Stimulated activated CD4-positive, alpha-beta T cell treated with anti-CD3 and anti-CD28 coated beads, Interleukin-15, amount 100 ng/mL, for 48 hours (primary cell): ENCODE data around the gene ANXA2R.
"Not testable (repeated sequence)": the region's sequence is repeated elsewhere in the genome, so short reads cannot be mapped to it uniquely, and the experiment has no call there.

Experiments
- DNase-seq, 2 donors: peaks; one replicate each; pipeline ENCODE4 v3.0.0-alpha.2; 2020; ENCODE audit warnings: low read depth in 2 of 2

The ANXA2R gene

DNA sequence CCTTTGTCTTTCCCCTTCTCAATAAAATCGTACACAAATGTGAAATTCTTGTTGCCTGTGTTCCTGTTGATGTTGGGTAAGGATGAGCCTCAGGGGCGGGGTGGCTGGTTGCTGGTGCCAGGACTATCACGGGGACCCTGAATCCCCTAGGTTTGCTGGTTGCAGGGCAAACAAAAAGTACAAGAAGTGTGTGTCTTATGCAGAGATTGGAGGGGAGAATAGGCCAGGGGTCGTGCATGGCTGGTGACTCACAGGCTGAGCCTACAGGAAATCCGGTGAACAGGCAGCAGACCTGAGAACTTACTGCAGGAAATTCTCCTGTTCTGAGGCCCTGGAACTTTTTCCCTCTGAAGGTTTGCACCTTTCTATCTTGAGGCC is 5.5 kb downstream of the ANXA2R start:
- DNase-seq = no peak

DNA sequence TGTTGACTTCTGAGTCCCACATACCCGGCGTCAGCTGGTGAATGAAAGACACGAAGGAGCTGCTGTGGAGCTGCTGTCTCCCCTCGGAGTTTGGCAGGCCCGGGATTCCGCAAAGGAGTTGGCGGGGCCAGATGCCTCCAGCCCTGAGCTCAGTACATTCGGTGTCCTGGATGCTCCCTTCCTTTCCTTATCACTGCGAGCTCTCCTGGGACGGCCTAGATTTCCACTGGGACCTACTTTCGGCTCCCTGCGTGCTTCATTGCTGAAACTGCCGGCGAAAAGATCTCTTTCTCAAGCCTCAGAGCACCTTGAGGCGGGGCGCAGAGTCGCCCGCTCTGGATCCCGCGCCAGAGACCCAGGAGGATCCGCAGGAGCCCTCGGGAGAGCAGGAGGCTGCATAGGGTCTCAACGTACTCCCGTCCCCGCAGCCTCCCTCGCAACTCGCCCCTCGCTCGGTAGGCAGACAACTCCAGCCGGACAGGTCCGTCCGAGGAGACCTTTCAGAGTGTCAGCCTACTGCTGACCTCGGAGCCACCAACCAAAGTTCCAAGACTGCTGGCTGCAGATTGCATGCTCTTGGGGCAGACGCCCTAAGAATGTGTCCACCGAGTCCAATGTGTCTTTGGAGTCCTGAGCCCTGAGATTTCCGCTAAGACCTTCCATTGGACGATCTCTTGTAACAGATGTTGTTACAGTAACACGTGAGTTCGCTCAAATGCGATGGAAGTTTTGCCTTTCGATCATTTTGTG is 6.1 kb downstream of the ANXA2R start:
- DNase-seq = no peak

DNA sequence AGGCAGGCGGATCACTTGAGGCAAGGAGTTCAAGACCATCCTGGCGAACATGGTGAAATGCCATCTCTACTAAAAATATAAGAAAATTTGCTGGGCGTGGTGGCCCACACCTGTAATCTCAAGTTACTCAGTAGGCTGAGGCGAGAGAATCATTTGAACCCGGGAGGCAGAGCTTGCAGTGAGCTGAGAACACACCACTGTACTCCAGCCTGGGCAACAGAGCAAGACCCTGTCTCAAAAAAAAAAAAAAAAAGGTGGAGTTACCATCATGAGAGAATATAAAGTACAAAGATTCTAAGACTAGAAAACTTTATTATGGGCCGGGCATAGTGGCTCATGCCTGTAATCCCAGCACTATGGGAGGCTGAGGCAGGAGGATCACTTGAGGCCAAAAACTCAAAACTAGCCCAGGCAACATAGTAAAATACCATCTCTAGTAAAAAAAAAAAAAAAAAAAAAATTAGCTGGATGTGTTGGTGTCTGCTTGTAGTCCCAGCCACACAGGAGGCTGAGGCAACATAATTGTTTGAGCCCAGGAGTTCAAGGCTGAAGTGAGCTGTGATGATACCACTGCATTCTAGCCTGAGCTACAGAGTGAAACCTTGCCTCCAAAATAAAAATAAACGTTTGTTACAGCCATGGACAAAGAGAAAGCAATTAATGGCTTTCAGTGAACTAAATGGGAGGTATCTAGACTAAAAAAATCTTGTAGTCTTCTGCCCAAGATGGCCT is 12.9 kb downstream of the ANXA2R start:
- no peak for DNase-seq

DNA sequence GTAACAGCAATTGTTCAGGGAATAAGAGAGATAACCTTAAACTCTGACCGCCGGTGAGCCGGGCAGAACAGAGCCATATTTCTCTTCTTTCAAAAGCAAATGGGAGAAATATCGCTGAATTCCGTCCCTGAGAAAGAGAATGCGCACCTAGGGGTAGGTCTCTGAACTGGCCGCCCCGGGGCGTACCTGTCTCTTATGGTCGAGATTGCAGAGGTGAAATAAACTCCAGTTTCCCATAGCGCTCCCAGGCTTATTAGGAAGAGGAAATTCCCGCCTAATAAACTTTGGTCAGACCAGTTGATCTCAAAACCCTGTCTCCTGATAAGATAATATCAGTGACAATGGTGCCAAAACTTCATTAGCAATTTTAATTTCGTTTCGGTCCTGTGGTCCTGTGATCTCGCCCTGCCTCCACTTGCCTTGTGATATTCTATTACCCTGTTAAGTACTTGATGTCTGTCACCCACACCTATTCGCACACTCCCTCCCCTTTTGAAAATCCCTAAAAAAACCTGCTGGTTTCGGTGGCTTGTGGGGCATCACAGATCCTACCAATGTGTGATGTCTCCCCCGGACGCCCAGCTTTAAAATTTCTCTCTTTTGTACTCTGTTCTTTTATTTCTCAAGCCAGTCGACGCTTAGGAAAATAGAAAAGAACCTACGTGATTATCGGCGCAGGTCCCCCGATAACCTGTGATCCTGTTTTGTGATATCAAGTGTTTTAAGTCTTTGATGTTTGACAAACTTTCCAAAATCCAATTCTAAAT is 14.8 kb downstream of the ANXA2R start:
- not testable (repeated sequence) for DNase-seq

DNA sequence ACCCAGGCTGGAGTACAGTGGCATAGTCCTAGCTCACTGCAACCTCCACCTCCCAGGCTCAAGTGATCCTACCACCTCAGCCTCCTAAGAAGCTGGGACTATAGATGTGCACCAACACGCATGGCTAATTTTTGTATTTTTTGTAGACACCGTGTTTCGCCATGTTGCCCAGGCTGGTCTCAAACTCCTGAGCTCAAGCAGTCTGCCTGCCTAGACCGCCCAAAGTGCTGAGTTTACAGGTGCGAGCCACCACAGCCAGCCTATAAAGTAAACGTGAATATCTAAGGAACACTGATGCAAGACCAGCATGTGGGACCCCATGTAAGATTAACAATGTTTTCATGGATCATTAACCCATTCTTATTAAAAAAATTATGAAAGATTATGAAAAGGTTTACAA is 15.9 kb downstream of the ANXA2R start:
- DNase-seq = no peak

DNA sequence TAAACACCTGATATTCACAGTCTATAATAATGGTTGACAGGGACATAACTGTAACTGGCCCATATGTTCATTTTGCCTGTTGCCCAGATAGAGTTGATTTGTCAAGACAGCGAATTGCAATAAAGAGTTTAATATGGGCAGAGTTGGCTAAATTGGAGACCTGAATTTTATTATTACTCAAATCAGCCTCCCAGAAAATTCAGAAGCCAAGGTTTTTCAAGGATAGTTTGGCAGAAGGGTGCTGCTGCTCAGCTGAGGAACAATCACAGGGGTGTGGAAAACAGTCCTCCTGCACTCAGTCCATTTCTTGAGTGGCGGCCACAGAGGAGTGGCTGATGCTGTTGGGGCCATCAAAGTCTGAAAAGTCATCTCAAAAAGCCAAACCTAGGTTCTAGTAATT is 19.0 kb downstream of the ANXA2R start:
- no peak for DNase-seq

DNA sequence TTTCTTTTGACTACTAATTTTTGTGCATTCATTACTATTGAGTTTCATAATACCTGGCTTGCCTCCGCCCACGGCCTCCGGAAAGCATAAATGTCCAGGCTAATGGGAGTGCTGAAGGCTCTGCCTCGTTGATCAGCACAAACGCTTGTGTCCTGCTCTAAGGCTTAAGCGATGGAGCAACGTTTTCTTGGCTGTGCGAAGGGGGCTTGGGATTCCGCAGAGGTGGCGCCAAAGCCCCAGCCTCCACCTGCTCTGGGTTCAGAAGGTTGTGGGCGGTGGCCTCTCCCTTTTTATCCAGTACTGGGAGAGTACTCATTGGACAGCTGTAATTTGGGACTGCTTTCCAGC is 19.7 kb downstream of the ANXA2R start:
- DNase-seq = no peak

DNA sequence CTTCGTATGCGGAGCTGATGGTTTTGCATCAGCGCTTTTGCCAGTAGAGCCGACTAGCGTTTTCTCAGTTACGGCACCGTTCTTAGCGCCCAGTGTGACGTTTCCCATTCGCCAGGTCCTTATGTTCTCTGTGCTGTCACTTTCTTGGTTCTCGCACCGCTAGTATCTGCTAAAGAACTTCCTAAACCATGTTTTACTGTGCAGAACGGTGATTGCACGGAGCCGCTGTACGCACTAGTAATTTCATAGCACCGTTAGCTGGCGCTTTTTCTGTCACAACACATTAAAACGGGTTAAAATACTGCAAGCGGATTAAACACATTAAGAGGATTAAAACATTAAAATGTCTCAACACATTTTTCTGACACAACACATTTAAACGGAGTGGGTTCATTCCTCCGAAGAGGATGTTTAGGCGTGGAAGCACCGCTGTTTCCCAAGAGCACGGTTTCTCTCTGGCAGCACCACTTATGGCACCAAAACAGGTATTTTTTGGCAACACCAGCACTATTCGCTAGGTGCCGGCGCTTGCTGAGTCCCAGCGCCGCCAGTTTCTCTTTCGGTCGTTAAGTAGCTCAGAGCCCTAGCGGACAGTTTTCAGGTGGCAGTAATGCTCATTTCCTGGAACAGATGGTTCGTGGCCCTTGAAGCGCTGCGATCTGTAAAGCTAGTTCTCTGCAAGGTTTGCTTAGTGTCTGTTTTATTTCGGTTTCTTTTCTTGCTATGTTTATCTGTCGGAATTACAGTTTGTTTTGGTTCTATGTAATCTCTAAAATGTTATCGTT is 20.3 kb downstream of the ANXA2R start:
- DNase-seq = peak; percentile 76 to 77

DNA sequence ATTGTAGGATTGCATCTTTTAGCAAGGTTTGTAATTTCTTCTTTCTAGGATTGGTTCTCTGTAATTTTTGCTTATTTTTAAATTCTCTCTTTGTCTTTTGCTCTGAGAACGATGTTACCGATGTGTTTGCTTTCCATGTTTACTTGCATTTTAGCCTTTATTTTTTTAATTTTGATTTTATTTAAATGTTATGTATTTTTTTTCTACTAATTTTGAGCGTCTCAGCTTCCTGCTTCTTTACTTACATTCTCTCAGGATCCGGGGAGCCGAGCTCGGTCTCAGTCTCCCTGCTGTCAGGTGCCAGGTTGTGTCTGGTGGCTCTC is 20.9 kb downstream of the ANXA2R start:
- DNase-seq = no peak

DNA sequence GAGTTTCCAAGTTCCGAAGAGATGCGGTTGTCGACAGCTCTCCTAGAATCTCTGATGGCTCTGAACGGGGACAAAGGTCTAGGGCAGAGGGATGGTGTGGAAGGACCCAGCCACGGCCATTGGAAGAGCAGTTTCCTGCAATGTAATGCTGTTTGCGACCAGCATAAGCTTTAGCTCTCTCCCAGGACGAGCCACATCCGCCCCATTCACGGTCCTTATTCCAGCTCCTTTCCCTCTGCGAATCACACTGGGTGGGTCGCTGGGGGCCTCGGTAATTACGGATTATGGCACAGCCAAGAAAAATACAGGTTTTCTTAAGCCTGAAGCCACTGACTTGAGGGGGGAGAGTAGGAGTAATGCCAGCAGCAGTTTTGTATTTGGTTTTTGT is 22.7 kb downstream of the ANXA2R start:
- no peak for DNase-seq

DNA sequence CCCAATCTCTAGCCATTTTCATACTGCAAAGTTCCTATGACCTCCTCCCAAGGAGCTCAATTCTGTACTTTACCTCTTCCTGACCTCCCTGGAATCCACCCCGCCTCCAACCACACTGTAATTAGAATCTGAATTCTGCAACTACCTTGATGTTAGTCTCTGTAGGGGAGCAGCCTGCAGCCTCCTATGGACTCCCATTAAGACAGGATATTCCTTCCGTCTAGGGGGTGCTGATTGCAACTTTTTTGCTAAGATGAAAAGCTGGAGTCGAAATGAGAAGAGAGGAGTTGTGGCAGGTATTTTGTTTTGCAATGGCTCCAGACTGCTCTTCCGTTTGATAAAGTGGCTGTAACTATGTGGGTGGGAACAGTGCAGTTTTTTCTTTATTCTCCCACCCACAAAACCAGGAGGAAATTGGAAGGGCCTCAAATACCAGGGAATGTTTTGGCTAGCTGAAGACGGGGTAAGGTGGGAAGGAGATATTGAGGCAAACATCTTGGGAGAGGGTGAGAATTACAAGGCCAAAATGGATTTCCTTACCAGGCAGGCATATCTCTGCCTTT is 23.8 kb downstream of the ANXA2R start:
- DNase-seq = no peak

DNA sequence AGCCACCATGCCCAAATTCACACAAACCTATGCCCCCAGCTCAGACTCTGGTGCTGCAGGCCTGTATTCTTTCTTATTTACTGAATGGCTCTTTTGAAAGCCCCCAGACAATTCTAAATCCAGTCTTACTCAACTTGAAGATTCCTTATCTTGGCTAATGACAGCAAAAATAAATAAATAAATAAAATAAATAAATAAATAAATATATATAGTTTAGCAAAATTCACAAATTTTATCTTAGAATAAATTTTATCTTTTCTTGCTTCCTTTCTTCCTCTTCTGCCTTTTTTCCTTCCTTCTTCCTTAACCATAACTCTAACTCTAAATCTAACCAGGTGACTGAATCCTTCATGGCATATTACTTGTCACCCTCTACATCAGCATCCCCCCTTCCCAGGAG is 25.6 kb downstream of the ANXA2R start:
- DNase-seq = no peak

DNA sequence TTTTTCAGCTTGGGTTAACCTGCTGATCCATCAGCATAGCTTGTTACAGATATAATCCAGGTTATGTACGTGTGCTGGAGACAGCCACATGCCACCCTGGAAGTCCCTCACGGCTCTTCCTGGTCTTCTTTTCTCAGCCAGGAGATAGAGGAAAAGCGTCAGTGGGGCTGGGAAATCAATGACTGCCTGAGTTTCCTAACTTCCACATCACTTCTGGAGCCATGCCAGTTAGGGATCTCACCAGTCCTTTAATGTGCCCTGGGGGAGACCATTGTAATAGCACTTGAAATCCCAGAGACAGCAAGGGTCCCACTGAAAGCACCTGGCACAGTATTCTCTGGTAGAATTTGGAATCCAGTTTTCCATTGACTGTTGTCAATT is 29.2 kb downstream of the ANXA2R start:
- no peak for DNase-seq

DNA sequence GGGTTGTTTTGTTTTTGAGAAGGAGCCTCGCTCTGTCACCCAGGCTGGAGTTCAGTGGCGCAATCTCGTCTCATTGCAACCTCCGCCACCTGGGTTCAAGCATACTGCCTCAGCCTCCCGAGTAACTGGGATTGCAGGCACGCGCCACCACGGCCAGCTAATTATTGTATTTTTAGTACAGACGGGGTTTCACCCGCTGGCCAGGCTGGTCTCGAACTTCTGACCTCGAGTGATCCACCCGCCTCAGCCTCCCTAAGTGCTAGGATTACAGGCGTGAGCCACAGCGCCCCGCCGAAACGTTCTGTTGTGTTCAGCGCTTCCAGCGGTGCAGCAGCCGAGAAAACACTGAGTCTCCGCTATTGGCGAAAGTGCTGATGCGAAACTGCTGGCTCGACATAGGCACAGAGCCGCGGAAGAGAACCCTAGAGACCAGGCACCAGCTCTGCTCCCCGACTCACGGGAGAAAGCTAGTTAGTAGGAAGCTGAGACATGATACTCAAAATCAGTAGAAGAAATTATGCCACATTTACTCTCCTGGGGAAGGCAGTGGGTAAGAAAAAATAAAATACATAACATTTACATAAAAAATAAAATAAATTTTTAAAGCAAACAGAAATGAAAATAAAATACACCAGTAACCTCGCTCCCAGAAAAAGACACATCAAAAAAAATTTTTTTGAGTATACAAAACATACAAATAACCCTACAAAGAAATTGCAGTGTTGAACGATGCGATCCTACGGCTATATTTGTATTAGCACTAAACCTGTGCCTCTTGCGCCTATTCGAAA is 31.6 kb downstream of the ANXA2R start:
- peak; percentile 85 to 86 for DNase-seq

DNA sequence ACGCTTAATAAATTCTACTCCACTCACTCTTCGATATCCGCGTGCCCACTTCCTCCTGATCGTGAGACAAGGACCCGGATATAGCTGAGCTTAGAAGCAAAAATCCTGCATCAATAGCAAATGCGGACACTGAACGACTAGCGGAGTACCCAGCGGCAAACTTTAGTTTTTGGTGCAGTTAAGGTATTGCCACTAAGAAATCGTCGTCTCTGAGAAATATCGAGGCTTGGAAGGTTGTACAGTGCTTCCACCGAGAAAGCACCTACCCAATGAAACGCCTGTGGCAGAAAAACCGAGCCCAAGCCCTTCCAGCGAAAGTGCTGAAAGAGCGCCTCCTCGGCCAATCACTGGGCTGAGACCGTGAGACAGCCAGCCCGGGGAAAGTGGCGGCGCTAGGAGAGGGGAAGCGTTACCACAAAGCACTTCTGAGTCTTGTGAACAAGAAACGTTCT is 32.2 kb downstream of the ANXA2R start:
- DNase-seq = peak; percentile 75 to 76

DNA sequence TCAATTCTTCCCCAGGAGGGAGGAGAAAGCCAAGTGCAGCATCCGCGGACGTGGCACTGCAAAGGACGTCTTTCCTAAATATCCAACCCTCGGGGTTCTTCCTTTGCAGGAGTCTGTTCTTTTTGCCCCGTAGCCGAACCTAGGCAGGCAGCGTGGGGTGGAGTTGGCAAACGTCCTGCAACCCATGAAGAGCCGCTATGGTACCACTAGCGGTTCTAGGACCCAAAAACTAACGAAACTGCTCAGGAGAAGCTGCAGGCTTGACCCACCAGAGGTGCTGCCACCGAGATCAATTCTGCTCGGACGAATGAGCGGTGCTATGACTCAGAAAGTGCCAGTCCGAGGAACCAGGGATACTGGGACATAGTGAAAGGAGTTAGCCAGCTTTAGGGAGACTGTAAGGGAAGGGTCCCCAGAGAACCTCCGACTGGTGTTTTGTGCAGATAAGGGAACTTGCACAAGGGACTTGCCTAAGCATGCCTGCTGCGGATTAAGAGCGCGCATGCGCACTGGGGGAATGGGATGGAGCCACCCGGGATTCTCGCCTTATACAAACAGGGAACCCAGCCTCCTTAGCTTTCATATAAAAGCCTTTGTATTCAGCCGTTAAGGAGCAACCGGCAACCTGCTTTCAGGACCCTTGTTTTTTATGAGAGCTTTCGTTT is 32.7 kb downstream of the ANXA2R start:
- peak; percentile 47 to 62 for DNase-seq

DNA sequence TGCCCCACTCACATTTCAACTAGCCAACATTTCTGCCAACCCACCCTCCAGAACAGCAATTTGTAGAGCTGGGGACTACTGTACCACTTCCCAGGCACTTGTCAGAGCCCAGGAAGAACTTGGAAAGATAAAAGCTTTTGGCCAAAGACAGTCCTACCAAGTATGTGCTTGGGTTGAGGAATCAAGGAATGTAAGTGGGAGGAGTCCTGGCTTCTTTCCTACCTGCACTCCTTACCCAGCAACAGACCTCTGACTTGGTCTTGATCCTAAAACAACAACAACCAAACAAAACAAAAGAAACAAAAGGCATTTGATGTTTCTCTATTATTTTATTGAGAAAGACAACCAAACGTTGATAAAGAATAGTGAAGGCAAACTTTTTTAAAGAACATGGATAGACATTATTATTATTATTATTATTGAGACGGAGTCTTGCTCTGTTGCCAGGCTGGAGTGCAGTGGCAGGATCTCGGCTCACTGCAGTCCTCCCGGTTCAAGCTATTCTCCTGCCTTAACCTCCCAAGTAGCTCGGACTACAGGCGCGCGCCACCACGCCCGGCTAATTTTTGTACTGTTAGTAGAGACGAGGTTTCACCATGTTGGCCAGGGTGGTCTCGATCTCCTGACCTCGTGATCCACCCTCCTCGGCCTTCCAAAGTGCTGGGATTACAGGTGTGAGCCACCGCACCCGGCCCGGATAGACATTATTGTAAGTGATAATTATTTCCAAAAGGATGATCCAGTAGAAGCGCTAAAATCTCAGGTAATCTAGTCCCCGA is 33.5 kb downstream of the ANXA2R start:
- no peak for DNase-seq

DNA sequence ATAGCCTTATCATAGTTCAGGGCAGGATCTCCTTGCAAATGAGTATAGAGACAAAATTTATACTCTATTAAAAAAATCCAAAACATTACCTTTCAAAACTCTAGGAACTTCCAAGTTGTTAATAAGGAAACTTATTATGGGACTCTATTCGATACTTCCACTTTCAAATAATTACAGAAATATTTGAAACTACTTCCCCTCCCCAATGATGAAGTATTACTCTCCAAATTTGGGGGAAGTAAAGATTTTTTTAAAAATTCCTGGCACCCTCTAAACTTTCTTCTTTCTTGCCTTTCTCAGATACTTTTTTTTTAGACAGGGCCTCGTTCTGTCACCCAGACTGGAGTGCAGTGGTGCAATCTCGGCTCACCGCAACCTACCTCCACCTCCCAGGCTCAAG is 35.1 kb downstream of the ANXA2R start:
- no peak for DNase-seq

DNA sequence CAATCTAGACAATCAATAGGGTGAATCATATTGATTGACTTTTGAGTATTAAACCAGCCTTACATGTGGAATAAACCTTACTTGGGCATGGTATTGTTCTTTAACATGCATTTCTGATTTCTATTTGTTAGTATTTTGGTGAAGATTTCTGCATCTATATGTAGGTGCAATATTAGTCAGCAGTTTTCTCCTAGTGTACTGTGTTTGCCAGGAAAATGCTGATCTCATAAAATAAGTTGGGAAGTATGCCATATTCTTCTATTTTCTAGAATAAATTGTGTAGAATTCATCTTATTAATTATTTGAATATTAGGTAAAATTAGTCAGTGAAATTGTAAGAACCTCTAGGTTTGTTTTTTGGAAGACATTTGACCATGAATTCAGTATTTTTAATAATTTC is 38.4 kb downstream of the ANXA2R start:
- DNase-seq = no peak

DNA sequence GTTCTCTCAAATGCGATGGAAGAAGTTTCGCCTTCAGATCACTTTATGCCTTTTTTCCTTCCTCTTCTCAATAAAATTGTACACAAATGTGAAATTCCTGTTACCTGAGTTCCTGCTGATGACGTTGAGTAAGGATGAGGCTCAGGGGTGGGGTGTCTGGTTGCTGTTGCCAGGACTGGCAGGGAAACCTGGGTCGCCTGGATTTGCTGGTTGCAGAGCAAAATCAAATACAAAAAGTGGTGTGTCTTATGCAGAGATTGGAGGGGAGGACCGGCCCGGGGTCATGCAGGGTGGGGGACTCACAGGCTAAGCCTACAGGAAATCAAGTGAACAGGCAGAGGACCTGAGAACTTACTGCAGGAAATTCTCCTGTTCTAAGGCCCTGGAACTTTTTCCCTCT is 39.2 kb downstream of the ANXA2R start:
- no peak for DNase-seq
